ENCODE data around the gene BEND4. TPM values are rescaled to one million over a fixed set of nuclear protein-coding genes. Genes with fewer than 3 reads are reported as not detected.

Gene BEND4
- polyA plus RNA-seq, 1 donor: 0.04 TPM

DNA sequence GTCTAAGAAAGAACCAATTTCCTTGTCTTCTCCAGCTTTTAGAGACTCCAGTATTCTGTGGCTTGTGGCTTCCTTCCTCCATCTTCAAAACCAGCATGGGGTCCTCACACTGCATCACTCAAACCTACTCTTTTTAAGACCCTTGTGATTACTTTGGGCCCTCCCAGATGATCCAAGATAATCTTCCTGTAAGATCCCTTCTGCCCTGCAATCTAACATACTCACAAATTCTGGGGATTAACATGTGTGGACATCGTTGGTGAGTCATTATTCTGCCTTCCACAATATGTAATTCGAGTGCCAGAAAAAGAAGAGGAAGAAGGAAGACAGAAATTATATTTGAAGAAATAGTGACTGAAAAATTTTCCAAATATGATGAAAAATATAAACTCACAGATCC is 47.9 kb downstream of the BEND4 start:
- DNase-seq (ENCODE audit: low read depth): no peak

DNA sequence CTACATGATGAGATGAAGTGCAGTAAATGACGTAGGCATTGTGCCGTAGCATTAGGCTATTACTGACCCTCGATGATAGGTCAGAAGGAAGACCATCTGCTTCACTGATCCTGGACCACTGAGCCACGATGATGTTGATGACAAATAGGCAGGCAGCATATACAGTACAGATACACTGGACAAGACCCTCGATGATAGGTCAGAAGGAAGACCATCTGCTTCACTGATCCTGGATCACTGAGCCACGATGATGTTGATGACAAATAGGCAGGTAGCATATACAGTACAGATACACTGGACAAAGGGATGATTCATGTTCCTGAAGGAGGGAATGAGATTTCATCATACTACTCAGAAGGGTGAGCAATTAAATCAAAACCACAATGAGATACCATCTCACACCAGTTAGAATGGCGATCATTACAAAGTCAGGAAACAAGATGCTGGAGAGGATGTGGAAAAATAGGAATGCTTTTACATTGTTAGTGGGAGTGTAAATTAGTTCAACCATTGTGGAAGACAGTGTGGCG is 50.9 kb downstream of the BEND4 start:
- no peak for DNase-seq (ENCODE audit: low read depth)

DNA sequence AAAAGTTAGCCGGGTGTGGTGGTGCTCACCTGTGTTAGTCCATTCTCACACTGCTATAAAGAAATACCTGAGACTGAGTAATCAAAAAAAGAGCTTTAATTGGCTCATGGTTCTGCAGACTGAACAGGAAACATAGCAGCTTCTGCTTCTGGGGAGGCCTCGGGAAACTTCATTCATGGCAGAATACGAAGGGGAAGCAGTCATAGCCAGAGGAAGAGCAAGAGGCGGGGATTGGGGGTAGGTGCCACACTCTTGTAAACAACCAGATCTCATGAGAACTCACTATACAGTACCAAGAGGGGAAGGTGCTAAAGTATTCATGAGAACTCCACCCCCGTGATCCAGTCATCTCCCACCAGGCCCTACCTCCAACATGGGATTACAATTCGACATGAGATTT is 64.1 kb downstream of the BEND4 start:
- no peak for DNase-seq (ENCODE audit: low read depth)

DNA sequence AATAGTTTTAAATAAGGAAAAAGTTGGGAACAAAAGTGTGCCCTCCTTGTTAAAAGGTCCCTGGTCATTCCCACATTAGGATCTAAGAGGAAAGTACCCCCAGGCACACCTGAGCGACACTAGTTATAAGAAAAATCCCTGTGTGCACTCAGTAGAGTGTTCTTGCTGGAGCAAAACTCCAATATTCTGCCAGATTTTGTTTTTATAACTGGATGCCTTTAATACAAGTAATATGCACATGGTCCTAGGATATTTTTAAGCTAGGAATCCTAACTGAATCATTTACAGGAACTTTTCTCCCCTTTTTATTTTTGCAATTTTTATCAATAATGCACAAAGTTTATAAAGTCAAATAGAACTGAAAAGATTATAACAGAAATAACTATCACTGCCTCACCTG is 68.6 kb downstream of the BEND4 start:
- no peak for DNase-seq (ENCODE audit: low read depth)

DNA sequence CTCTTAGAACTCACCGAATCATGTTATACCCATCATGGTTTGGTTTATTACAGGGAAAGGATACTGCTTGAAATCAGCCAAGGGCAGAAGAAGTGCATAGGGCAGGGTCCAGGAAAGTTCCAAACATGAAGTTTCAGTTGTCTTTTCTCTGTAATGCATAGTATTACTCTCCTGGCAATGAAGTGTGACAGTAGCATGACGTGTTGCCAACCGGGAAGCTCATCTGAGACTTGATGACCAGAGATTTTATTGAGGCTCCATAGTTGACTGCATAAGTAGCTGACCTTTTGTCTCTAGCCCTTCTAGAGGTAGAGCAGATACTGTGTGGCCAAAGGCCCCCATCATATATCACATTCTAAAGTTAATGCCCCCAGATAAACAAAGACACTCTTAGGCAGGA is 72.1 kb downstream of the BEND4 start:
- no peak for DNase-seq (ENCODE audit: low read depth)

DNA sequence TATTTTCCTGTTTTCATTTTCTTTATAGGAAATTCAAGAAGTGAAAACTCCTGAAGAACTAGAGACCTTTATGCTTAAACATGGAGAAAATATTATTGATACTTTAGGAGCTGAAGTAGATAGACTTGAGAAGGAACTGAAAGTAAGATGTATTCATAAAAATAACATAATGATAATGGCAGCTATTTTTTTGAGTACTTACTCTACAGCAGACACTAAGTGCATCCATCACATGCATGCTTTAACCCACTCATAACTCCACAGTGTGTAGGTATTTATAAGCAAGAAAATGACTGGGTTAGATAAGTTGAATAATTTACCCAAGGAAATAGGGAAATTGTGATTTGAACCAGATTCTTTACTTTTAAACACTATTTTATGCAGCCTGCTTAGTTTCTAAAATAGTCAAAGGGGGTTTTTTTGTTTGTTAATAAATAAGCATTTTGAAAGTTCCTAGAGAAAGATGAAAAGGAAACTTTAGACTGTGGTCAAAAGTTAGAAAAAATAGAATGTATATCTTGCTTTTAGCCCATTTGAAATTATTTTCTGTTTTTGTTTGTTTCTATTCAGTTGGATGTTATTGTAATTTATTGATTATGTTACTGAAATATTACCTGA is 74.2 kb downstream of the BEND4 start:
- no peak for DNase-seq (ENCODE audit: low read depth)

DNA sequence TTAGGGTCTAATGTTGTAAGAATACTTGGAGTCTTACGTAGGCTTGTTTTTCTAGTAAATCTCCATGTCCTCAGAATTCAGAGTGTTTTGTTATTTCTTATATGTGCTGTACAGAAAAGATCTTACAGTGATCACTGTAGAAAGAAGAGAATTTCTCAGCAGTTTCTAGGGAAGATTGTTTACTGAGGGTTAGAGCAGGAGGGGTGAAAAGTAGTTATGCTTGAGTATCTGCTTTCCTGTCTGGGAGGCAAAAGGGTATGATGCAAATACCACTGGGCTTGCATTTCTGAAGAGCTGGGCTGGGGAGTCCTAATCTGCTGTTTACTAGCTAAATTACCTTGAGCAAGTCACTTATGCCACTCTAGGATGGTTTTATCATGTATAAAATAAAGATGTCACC is 78.2 kb downstream of the BEND4 start:
- DNase-seq (ENCODE audit: low read depth): no peak

DNA sequence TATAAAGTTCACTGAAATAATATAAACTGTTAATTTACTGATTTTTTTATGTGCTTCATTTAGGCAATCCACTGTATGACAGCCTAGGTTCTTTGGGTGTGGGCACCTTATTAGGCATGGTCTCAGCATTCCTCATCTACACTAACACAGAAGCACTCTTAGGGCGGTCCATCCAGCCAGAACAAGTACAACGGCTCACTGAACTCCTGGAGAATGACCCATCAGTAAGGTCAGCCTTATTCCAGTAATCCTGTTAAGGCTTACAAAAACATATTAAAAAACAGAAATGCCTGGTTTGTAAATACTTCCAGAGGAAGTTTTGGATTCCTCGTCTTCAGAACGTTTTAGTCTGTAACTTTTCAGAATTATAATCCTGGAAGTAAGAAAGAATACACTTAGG is 82.0 kb downstream of the BEND4 start:
- DNase-seq (ENCODE audit: low read depth): no peak

DNA sequence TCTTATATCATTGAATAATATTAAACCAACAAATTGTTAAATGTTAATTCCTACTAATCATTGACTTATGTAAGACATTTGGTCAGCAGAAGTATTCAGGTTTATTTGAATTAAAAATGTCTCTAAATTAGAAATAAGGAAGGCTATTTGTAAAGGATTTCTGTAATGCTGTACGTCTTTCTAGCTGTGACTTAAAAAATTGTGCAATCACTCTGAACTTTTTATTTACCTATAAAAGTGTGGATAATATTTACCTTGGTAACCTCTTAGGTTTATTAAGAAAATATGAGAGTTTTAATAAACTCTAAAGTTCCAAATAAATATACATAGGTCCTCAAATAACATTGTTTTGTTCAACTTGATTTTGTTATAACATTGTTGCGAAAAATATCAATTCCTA is 85.2 kb downstream of the BEND4 start:
- no peak for DNase-seq (ENCODE audit: low read depth)

DNA sequence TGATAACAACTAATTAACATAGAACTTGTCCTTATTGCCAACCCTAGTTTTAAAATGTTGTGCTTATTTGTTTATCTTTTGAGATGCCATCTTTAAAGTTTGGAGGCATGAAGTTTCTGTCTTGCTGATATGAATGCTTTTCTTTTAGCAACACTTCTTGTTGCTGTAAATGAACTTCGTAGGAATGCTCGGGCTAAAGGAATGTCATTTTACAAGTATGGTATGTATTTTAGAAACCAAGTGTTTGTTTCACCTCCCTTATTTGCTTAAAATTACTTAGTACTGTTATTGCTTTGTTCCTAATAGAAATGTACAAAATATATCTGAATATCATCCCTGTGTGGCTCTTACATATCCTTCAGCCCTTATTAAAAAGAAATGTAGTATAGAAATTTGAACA is 86.1 kb downstream of the BEND4 start:
- DNase-seq (ENCODE audit: low read depth): no peak

Other genes starting within 250 kb of the BEND4 start
- 18.3 TPM for gene TMEM33, start 217.2 kb downstream of the BEND4 start, polyA plus RNA-seq (ENCODE audit: insufficient read length)
- gene DCAF4L1, start 170.9 kb downstream of the BEND4 start, polyA plus RNA-seq (ENCODE audit: insufficient read length): 0.35 TPM
- gene SLC30A9, start 162.1 kb downstream of the BEND4 start, polyA plus RNA-seq (ENCODE audit: insufficient read length): 56.1 TPM
- 3.7 TPM for gene SHISA3, start 244.8 kb upstream of the BEND4 start, polyA plus RNA-seq (ENCODE audit: insufficient read length)

Measured in forelimb muscle (tissue), 1 donor.